Gastrocnemius medialis (tissue), 4 donors: ENCODE measurements around the gene RIMKLB.

Experiments
- POLR2A ChIP-seq, 2 donors: fragments of 450-650 bp; IDR thresholded peaks; one replicate each; pipeline ENCODE4 v1.6.1; 2017; ENCODE audit warnings: antibody characterized with exemption in 2 of 2, mild to moderate bottlenecking in 2 of 2, moderate library complexity in 2 of 2
- TF ChIP-seq, protein P1 (sequence below), 5 experiments: fragments of 450-650 bp in 3 of 5; fragments of 200-600 bp in 2 of 5; sonication (generic) in 2 of 5; IDR thresholded peaks in 4 of 5; conservative IDR thresholded peaks in 1 of 5; 1 replicate in 4 of 5; 2 replicates in 1 of 5; pipeline ENCODE4 v1.5.1; 2016 to 2019; ENCODE audit warnings: antibody characterized with exemption in 5 of 5, mild to moderate bottlenecking in 3 of 5, moderate library complexity in 3 of 5

DNA sequence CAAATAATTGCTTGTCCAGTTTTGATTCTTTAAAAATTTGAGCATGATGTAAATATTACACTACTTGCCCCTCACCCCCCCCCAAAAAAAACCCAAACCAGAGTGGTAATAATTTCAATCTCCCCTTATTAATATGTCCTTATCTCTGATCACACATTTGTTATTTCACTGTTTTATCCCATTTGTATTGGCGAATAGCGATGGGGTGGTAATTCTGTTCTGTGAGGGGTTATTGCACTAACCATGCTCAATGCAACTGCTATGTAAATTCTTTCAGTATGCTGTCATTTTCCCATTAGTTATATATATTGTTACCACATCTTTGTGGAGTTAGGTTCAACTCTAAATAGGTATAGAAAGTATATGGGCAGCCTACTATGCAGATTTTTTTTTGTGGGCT lies 1.1 kb downstream of the RIMKLB start:
- TF ChIP-seq, protein P1, sequence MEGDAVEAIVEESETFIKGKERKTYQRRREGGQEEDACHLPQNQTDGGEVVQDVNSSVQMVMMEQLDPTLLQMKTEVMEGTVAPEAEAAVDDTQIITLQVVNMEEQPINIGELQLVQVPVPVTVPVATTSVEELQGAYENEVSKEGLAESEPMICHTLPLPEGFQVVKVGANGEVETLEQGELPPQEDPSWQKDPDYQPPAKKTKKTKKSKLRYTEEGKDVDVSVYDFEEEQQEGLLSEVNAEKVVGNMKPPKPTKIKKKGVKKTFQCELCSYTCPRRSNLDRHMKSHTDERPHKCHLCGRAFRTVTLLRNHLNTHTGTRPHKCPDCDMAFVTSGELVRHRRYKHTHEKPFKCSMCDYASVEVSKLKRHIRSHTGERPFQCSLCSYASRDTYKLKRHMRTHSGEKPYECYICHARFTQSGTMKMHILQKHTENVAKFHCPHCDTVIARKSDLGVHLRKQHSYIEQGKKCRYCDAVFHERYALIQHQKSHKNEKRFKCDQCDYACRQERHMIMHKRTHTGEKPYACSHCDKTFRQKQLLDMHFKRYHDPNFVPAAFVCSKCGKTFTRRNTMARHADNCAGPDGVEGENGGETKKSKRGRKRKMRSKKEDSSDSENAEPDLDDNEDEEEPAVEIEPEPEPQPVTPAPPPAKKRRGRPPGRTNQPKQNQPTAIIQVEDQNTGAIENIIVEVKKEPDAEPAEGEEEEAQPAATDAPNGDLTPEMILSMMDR (IDR thresholded peaks at IDR 0.05 in 4 of 5, conservative IDR thresholded peaks at IDR 0.05 in 1 of 5), result no peak
- no peak for TF ChIP-seq POLR2A (IDR thresholded peaks at IDR 0.05)
